PC-3 (cell line): Measurements from ENCODE around the gene NFAM1. TPM values are rescaled to one million over a fixed set of nuclear protein-coding genes. Genes with fewer than 3 reads are reported as not detected.

Experiments used
- ATAC-seq: fragments of 200-7000 bp; cut with Tn5 transposase; 2 replicates; pipeline ENCODE4 v1.9.1; 2020; ENCODE audit warnings: mild to moderate bottlenecking, moderate library complexity
- BruUV-seq: library from RNA; stranded (reverse); fragments of 400-500 nt; replicated peaks from 2 replicates; lab custom pipeline; 2021; lab: Mats Ljungman, UMichigan
- CTCF ChIA-PET: fragments of 300-600 bp; sonication (Branson Sonifier 250); formaldehyde crosslinking; loops from one replicate; lab custom pipeline; 2022; ENCODE audit warnings: antibody characterized with exemption; lab: Charles Lee
- POLR2A ChIA-PET: fragments of 300-600 bp; sonication (Branson Sonifier 250); formaldehyde crosslinking; loops from one replicate; lab custom pipeline; 2022; ENCODE audit warnings: antibody characterized with exemption; ENCODE audit not compliant: unreplicated experiment; lab: Charles Lee
- DNase-seq: peaks from one replicate; pipeline ENCODE4 v3.0.0-alpha.2; 2015
- H2AFZ ChIP-seq: fragments of 300-600 bp; sonication (generic); 2 replicates; pipeline ENCODE4 v1.6.0; 2016; ENCODE audit warnings: antibody characterized with exemption, low read length
- H3F3A ChIP-seq: fragments of 300-600 bp; sonication (generic); one replicate; pipeline ENCODE4 v1.6.0; 2017; ENCODE audit warnings: antibody characterized with exemption, low read length, control low read depth, mild to moderate bottlenecking; ENCODE audit not compliant: unreplicated experiment
- H3K27ac ChIP-seq: fragments of 300-600 bp; sonication (generic); 2 replicates; pipeline ENCODE4 v1.5.1; 2016; ENCODE audit warnings: mild to moderate bottlenecking, low read length
- H3K27me3 ChIP-seq: fragments of 300-600 bp; sonication (generic); 2 replicates; pipeline ENCODE4 v1.6.1; 2016; ENCODE audit warnings: low read length, mixed read lengths
- H3K36me3 ChIP-seq: fragments of 300-600 bp; sonication (generic); 2 replicates; pipeline ENCODE4 v1.6.1; 2016; ENCODE audit warnings: low read depth, mixed run types, low read length, mixed read lengths
- H3K4me1 ChIP-seq: fragments of 300-600 bp; sonication (generic); 2 replicates; pipeline ENCODE4 v1.5.1; 2016; ENCODE audit warnings: low read length; ENCODE audit not compliant: insufficient read depth
- H3K4me2 ChIP-seq: fragments of 300-600 bp; sonication (generic); 2 replicates; pipeline ENCODE4 v1.6.0; 2016; ENCODE audit warnings: low read length
- H3K4me3 ChIP-seq: fragments of 300-600 bp; sonication (generic); 2 replicates; pipeline ENCODE4 v1.5.1; 2016; ENCODE audit warnings: mild to moderate bottlenecking, low read length, mixed read lengths
- H3K79me2 ChIP-seq: fragments of 300-600 bp; sonication (generic); 2 replicates; pipeline ENCODE4 v1.6.1; 2017; ENCODE audit warnings: low read length, mixed read lengths
- H3K9ac ChIP-seq: fragments of 300-600 bp; sonication (generic); 2 replicates; pipeline ENCODE4 v1.6.0; 2016; ENCODE audit warnings: mild to moderate bottlenecking, low read length
- H3K9me2 ChIP-seq: fragments of 300-600 bp; sonication (generic); replicated peaks from 2 replicates; pipeline ENCODE4 v1.6.1; 2016; ENCODE audit warnings: mixed run types, low read length, mixed read lengths
- H3K9me3 ChIP-seq: fragments of 300-600 bp; sonication (generic); 2 replicates; pipeline ENCODE4 v1.6.1; 2016; ENCODE audit warnings: low read length, mixed read lengths
- H4K20me1 ChIP-seq: fragments of 300-600 bp; sonication (generic); 2 replicates; pipeline ENCODE4 v1.6.1; 2016; ENCODE audit warnings: low read length, mixed read lengths
- CTCF ChIP-seq: fragments of 300-600 bp; sonication (generic); conservative IDR thresholded peaks from 2 replicates; pipeline ENCODE4 v1.5.1; 2017; ENCODE audit warnings: antibody characterized with exemption, low read depth, mild to moderate bottlenecking, low read length
- EZH2 ChIP-seq: fragments of 300-600 bp; sonication (generic); IDR thresholded peaks from one replicate; pipeline ENCODE4 v1.6.1; 2017; ENCODE audit warnings: antibody characterized with exemption, mild to moderate bottlenecking, low read length; ENCODE audit not compliant: unreplicated experiment
- intact Hi-C: fragments of 100-400 bp; cut with micrococcal nuclease; formaldehyde crosslinking; loops from 2 replicates; pipeline ENCODE4 v1.9.0; 2023
- total RNA-seq: library from RNA; depleted of rRNA; stranded (reverse); fragments of >200 nt; gene quantifications from 2 replicates; pipeline ENCODE4 v1.2.3, GENCODE V29; 2014

The NFAM1 gene
- total RNA-seq, 1 experiment from 2014 or later: 0.11 TPM

- Histone ChIP-seq H3K9me2 (no peaks in the 10 kb centered on the region), H3K9ac (no peak overlapping the region), H4K20me1 (no peaks in the 10 kb centered on the region), H3K4me2 (no peak overlapping the region), H3K27ac (no peak overlapping the region), H2AFZ (no peak overlapping the region), H3K9me3 (no peaks in the 10 kb centered on the region), H3K36me3 (no peaks in the 10 kb centered on the region), H3K79me2 (no peaks in the 10 kb centered on the region), H3K4me3 (no peak overlapping the region), H3K27me3 (no peaks in the 10 kb centered on the region), H3F3A (no peaks in the 10 kb centered on the region), H3K4me1 (no peaks in the 10 kb centered on the region)
- intact Hi-C loops: no loop called here
- ATAC-seq: no peak
- POLR2A ChIA-PET: no interaction called here
- no peak for DNase-seq
- CTCF ChIA-PET: no interaction called here
- BruUV-seq: no TSS peak
- no peak for TF ChIP-seq CTCF
These were observed 78.1 kb downstream of the NFAM1 start for GRCh38 chr22:42353883-42354727.

GRCh38 chr22:42350373-42350772 is 81.8 kb downstream of the NFAM1 start:
- CTCF ChIA-PET: no interaction called here

More at GRCh38 chr22:42350373-42350772, 81.8 kb downstream of the NFAM1 start:
- Histone ChIP-seq H3K79me2 (no peaks in the 10 kb centered on the region), H3K27ac (no peak overlapping the region), H3K27me3 (no peaks in the 10 kb centered on the region), H2AFZ (no peak overlapping the region), H3K4me1 (no peaks in the 10 kb centered on the region), H4K20me1 (no peaks in the 10 kb centered on the region), H3K9me3 (no peaks in the 10 kb centered on the region), H3K9me2 (no peaks in the 10 kb centered on the region), H3K9ac (no peak overlapping the region), H3F3A (no peaks in the 10 kb centered on the region), H3K36me3 (no peaks in the 10 kb centered on the region), H3K4me3 (no peak overlapping the region), H3K4me2 (no peak overlapping the region)
- no peak for ATAC-seq
- POLR2A ChIA-PET: no interaction called here
- intact Hi-C loops: no loop called here
- TF ChIP-seq EZH2 (no peak), CTCF (no peak)
- no TSS peak for BruUV-seq
- no peak for DNase-seq
